Stomach (tissue), 4 donors: ENCODE measurements around the gene ZNF451.

Source experiments
- POLR2A ChIP-seq, 4 donors: fragments of 450-650 bp; IDR thresholded peaks; one replicate each; pipeline ENCODE4 v1.6.1; 2016; ENCODE audit warnings: antibody characterized with exemption in 4 of 4, control low read depth in 2 of 4, mild to moderate bottlenecking in 1 of 4, moderate library complexity in 1 of 4
- POLR2AphosphoS5 ChIP-seq, 3 donors: sonication (generic); formaldehyde crosslinking; IDR thresholded peaks; one replicate each; pipeline ENCODE4 v1.6.1; 2016; ENCODE audit warnings: antibody characterized with exemption in 3 of 3
- TF ChIP-seq, protein P1 (sequence below), 7 experiments: fragments of 450-650 bp in 4 of 7; fragments of 200-600 bp in 3 of 7; sonication (generic) in 3 of 7; IDR thresholded peaks; one replicate each; pipeline ENCODE4 v1.5.1; 2016 to 2019; ENCODE audit warnings: antibody characterized with exemption in 7 of 7, control low read depth in 2 of 7, mild to moderate bottlenecking in 1 of 7

- TF ChIP-seq, protein P1, sequence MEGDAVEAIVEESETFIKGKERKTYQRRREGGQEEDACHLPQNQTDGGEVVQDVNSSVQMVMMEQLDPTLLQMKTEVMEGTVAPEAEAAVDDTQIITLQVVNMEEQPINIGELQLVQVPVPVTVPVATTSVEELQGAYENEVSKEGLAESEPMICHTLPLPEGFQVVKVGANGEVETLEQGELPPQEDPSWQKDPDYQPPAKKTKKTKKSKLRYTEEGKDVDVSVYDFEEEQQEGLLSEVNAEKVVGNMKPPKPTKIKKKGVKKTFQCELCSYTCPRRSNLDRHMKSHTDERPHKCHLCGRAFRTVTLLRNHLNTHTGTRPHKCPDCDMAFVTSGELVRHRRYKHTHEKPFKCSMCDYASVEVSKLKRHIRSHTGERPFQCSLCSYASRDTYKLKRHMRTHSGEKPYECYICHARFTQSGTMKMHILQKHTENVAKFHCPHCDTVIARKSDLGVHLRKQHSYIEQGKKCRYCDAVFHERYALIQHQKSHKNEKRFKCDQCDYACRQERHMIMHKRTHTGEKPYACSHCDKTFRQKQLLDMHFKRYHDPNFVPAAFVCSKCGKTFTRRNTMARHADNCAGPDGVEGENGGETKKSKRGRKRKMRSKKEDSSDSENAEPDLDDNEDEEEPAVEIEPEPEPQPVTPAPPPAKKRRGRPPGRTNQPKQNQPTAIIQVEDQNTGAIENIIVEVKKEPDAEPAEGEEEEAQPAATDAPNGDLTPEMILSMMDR (IDR thresholded peaks at IDR 0.05): no peak
- TF ChIP-seq POLR2AphosphoS5 (IDR thresholded peaks at IDR 0.05) (no peak), POLR2A (IDR thresholded peaks at IDR 0.05) (no peak)
Observed at GRCh38 chr6:57116776-57117175, 26.8 kb downstream of the ZNF451 start.
